ENCODE data around the gene PPP4R2.

The PPP4R2 gene

GRCh38 chr3:72970942-72971341 lies 25.7 kb upstream of the PPP4R2 start:
- no peaks in the 10 kb centered on the region for H3K27me3 ChIP-seq (ENCODE audit: insufficient read depth, poor library complexity, severe bottlenecking)
- no peak for TF ChIP-seq SPI1 (IDR thresholded peaks at IDR 0.05; ENCODE audit: borderline replicate concordance, low read depth)
- no peak for TF ChIP-seq POLR2AphosphoS5 (IDR thresholded peaks at IDR 0.05; ENCODE audit: low read depth)
- H3K27ac ChIP-seq (replicated peaks): no peak overlapping the region
- H3K4me3 ChIP-seq (replicated peaks; ENCODE audit: insufficient read depth, low read length): no peak overlapping the region
- DNase-seq (ENCODE audit: low read depth in 1 of 2, low spot score in 1 of 2): no peak

DNA sequence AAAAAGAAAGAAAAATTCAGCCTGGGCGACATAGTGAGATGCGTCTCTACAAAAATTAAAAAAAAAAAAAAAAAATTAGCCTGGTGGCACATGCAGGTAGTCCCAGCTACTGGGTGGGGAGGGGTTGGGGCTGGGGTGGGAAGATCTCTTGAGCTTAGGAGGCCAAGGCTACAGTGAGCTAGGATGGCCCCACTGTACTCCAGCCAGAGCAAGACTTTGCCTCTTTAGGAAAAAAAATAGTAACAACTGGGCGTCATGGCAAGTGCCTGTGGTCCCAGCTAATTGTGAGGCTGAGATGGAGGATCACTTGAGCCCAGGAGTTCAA lies 23.9 kb upstream of the PPP4R2 start:
- Histone ChIP-seq H3K27ac (replicated peaks) (no peak overlapping the region), H3K4me3 (replicated peaks; ENCODE audit: insufficient read depth, low read length) (no peak overlapping the region), H3K27me3 (ENCODE audit: insufficient read depth, poor library complexity, severe bottlenecking) (no peaks in the 10 kb centered on the region)
- TF ChIP-seq SPI1 (IDR thresholded peaks at IDR 0.05; ENCODE audit: borderline replicate concordance, low read depth) (no peak), POLR2AphosphoS5 (IDR thresholded peaks at IDR 0.05; ENCODE audit: low read depth) (no peak), CTCF (IDR thresholded peaks at IDR 0.05; ENCODE audit: insufficient read depth, low read length) (no peak), GABPA (IDR thresholded peaks at IDR 0.05; ENCODE audit: low read depth) (no peak), REST (IDR thresholded peaks at IDR 0.05; ENCODE audit: insufficient replicate concordance, low read depth) (no peak)
- no peak for DNase-seq (ENCODE audit: low read depth in 1 of 2, low spot score in 1 of 2)

DNA sequence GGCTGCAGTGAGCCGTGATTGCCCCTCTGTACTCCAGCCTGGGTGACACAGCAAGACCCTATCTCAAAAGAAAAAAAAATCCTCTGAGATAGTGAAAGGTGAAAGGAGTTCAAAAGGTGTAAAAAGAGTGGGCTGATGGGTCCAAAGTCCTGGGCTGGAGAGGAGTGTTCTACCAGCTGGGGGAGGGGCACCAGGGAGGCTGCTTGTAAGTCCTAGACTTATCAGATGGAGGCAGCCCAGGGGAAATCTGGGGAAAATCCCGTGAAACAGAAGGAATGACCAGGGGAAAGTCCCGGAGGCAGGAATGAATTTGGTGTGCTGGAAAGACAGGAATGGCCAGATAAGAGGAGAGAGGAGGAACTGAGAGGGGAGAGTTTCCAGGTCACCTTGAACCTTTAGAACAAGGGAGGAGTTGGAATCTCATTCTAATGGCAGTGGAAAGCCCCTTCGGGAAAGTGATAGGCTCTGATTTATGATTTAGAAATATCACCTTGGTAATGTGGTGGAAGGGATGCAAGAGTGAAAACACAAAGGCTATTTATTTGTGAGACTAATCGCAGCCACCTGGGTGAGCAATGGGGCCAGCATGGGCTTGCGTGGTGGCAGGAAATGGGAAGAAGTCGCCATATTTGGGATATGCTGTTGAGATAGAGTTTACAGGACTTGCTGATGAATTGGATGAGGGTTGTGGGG lies 23.4 kb upstream of the PPP4R2 start:
- TF ChIP-seq SPI1 (IDR thresholded peaks at IDR 0.05; ENCODE audit: borderline replicate concordance, low read depth) (no peak), CTCF (IDR thresholded peaks at IDR 0.05; ENCODE audit: insufficient read depth, low read length) (no peak), REST (IDR thresholded peaks at IDR 0.05; ENCODE audit: insufficient replicate concordance, low read depth) (no peak), POLR2AphosphoS5 (IDR thresholded peaks at IDR 0.05; ENCODE audit: low read depth) (no peak), GABPA (IDR thresholded peaks at IDR 0.05; ENCODE audit: low read depth) (no peak)
- no peak overlapping the region for H3K27ac ChIP-seq (replicated peaks)
- H3K4me3 ChIP-seq (replicated peaks; ENCODE audit: insufficient read depth, low read length): no peak overlapping the region
- no peak for DNase-seq (ENCODE audit: low read depth in 1 of 2, low spot score in 1 of 2)
- H3K27me3 ChIP-seq (ENCODE audit: insufficient read depth, poor library complexity, severe bottlenecking): no peaks in the 10 kb centered on the region

GRCh38 chr3:72973786-72974185 lies 22.8 kb upstream of the PPP4R2 start:
- TF ChIP-seq SPI1 (IDR thresholded peaks at IDR 0.05; ENCODE audit: borderline replicate concordance, low read depth) (no peak), POLR2AphosphoS5 (IDR thresholded peaks at IDR 0.05; ENCODE audit: low read depth) (no peak), GABPA (IDR thresholded peaks at IDR 0.05; ENCODE audit: low read depth) (no peak), CTCF (IDR thresholded peaks at IDR 0.05; ENCODE audit: insufficient read depth, low read length) (no peak)
- DNase-seq (ENCODE audit: low read depth in 1 of 2, low spot score in 1 of 2): no peak
- H3K4me3 ChIP-seq (replicated peaks; ENCODE audit: insufficient read depth, low read length): no peak overlapping the region
- H3K27me3 ChIP-seq (ENCODE audit: insufficient read depth, poor library complexity, severe bottlenecking): no peaks in the 10 kb centered on the region
- no peak overlapping the region for H3K27ac ChIP-seq (replicated peaks)
